HG02885 (cell line): ENCODE results near the gene CCDC148.
"Not testable (repeated sequence)": the region's sequence is repeated elsewhere in the genome, so short reads cannot be mapped to it uniquely, and the experiment has no call there.

ENCODE experiments used
- ATAC-seq: cut with Tn5 transposase; IDR thresholded peaks from one replicate; pipeline ENCODE4 v1.9.1; 2021; ENCODE audit warnings: mild to moderate bottlenecking; ENCODE audit not compliant: unreplicated experiment, poor library complexity

The CCDC148 gene

GRCh38 chr2:158232476-158232875, 224.1 kb downstream of the CCDC148 start:
- no peak for ATAC-seq

GRCh38 chr2:158228943-158229508, 227.5 kb downstream of the CCDC148 start:
- ATAC-seq: no peak

GRCh38 chr2:158223066-158223465, 233.5 kb downstream of the CCDC148 start:
- not testable (repeated sequence) for ATAC-seq

- no peak for ATAC-seq
Measured at GRCh38 chr2:158221063-158222020, 235.2 kb downstream of the CCDC148 start.

- no peak for ATAC-seq
Measured at GRCh38 chr2:158217593-158217992, 239.0 kb downstream of the CCDC148 start.

GRCh38 chr2:158214431-158214830, 242.1 kb downstream of the CCDC148 start:
- peak; percentile 98 for ATAC-seq

- no peak for ATAC-seq
Measured at GRCh38 chr2:158213773-158214172, 242.8 kb downstream of the CCDC148 start.

GRCh38 chr2:158212301-158212700, 244.3 kb downstream of the CCDC148 start:
- ATAC-seq: no peak

- no peak for ATAC-seq
Measured at GRCh38 chr2:158211502-158211901, 245.1 kb downstream of the CCDC148 start.

- no peak for ATAC-seq
Measured at GRCh38 chr2:158207354-158207753, 249.2 kb downstream of the CCDC148 start.

- no peak for ATAC-seq
Measured at GRCh38 chr2:158205215-158205614, 251.3 kb downstream of the CCDC148 start.

GRCh38 chr2:158204741-158205165, 251.8 kb downstream of the CCDC148 start:
- no peak for ATAC-seq

GRCh38 chr2:158202161-158202815, 254.3 kb downstream of the CCDC148 start:
- no peak for ATAC-seq

GRCh38 chr2:158199928-158200650, 256.5 kb downstream of the CCDC148 start:
- ATAC-seq: no peak

- no peak for ATAC-seq
Measured at GRCh38 chr2:158197940-158198339, 258.6 kb downstream of the CCDC148 start.

- ATAC-seq: no peak
Measured at GRCh38 chr2:158194229-158194628, 262.3 kb downstream of the CCDC148 start.

GRCh38 chr2:158192515-158193443, 263.8 kb downstream of the CCDC148 start:
- ATAC-seq: no peak

- ATAC-seq: peak; percentile 90
Measured at GRCh38 chr2:158191076-158191895, 265.3 kb downstream of the CCDC148 start.
